H9 (cell line): ENCODE data around the gene ZFTA. TPM values are rescaled to one million over a fixed set of nuclear protein-coding genes. Genes with fewer than 3 reads are reported as not detected.
A peak's percentile ranks its signal among the peaks of the same experiment; 100 is the strongest.

Experiments used
- DNase-seq: peaks from one replicate; pipeline ENCODE4 v3.0.0-alpha.2; 2017
- H2AFZ ChIP-seq: one replicate; pipeline ENCODE4 v1.6.1; 2013; ENCODE audit warnings: mild to moderate bottlenecking, low read length, control low read depth, moderate library complexity
- H2AK5ac ChIP-seq: 2 replicates; pipeline ENCODE4 v1.6.1; 2013; ENCODE audit warnings: low read length, control low read depth, mixed read lengths; ENCODE audit not compliant: insufficient read length
- H2BK120ac ChIP-seq: one replicate; pipeline ENCODE4 v1.6.1; 2013; ENCODE audit warnings: low read depth, mild to moderate bottlenecking, low read length, control low read depth, inconsistent platforms; ENCODE audit not compliant: poor library complexity, severe bottlenecking
- H2BK12ac ChIP-seq: 2 replicates; pipeline ENCODE4 v1.6.1; 2013; ENCODE audit warnings: low read length, control low read depth, mixed read lengths, low read depth; ENCODE audit not compliant: insufficient read length
- H2BK15ac ChIP-seq: 2 replicates; pipeline ENCODE4 v1.6.1; 2013; ENCODE audit warnings: low read depth, low read length, control low read depth
- H2BK20ac ChIP-seq: one replicate; pipeline ENCODE4 v1.6.1; 2013; ENCODE audit warnings: low read depth, mild to moderate bottlenecking, low read length, control low read depth, inconsistent platforms; ENCODE audit not compliant: poor library complexity, severe bottlenecking
- H2BK5ac ChIP-seq: 2 replicates; pipeline ENCODE4 v1.6.1; 2013; ENCODE audit warnings: low read length, control low read depth, mixed read lengths; ENCODE audit not compliant: insufficient read length
- H3K14ac ChIP-seq: 2 replicates; pipeline ENCODE4 v1.6.1; 2013; ENCODE audit warnings: low read length, control low read depth; ENCODE audit not compliant: insufficient read depth
- H3K18ac ChIP-seq: 2 replicates; pipeline ENCODE4 v1.6.1; 2013; ENCODE audit warnings: low read depth, mild to moderate bottlenecking, mixed read lengths, low read length, control low read depth; ENCODE audit not compliant: insufficient read length
- H3K23ac ChIP-seq: 2 replicates; pipeline ENCODE4 v1.6.1; 2013; ENCODE audit warnings: low read length, control low read depth, mixed read lengths, low read depth; ENCODE audit not compliant: insufficient read length
- H3K23me2 ChIP-seq: 2 replicates; pipeline ENCODE4 v1.6.1; 2013; ENCODE audit warnings: low read depth, mild to moderate bottlenecking, mixed read lengths, low read length, control low read depth; ENCODE audit not compliant: insufficient read length, poor library complexity, severe bottlenecking
- H3K27ac ChIP-seq: 2 replicates; pipeline ENCODE4 v1.5.1; 2013; ENCODE audit warnings: low read length, control low read depth, mixed read lengths, low read depth; ENCODE audit not compliant: insufficient read length
- H3K27me3 ChIP-seq: 2 replicates; pipeline ENCODE4 v1.6.1; 2013; ENCODE audit warnings: low read length, control low read depth, inconsistent platforms; ENCODE audit not compliant: insufficient read depth
- H3K4ac ChIP-seq: 2 replicates; pipeline ENCODE4 v1.6.1; 2013; ENCODE audit warnings: low read depth, mild to moderate bottlenecking, control low read depth, inconsistent platforms, low read length, moderate library complexity
- H3K4me1 ChIP-seq: 2 replicates; pipeline ENCODE4 v1.6.1; 2013; ENCODE audit warnings: low read length, control low read depth, inconsistent platforms; ENCODE audit not compliant: insufficient read depth
- H3K4me2 ChIP-seq: 2 replicates; pipeline ENCODE4 v1.6.1; 2013; ENCODE audit warnings: low read length, control low read depth, mixed read lengths; ENCODE audit not compliant: insufficient read length, insufficient read depth
- H3K56ac ChIP-seq: 2 replicates; pipeline ENCODE4 v1.6.1; 2013; ENCODE audit warnings: low read depth, mild to moderate bottlenecking, mixed read lengths, low read length, control low read depth; ENCODE audit not compliant: insufficient read length
- H3K79me1 ChIP-seq: 2 replicates; pipeline ENCODE4 v1.6.1; 2013; ENCODE audit warnings: low read depth, mild to moderate bottlenecking, moderate library complexity, low read length, control low read depth, inconsistent platforms; ENCODE audit not compliant: insufficient read depth, poor library complexity, severe bottlenecking
- H3K79me2 ChIP-seq: 2 replicates; pipeline ENCODE4 v1.6.1; 2013; ENCODE audit warnings: low read length, control low read depth, inconsistent platforms; ENCODE audit not compliant: insufficient read depth
- H3K9ac ChIP-seq: 2 replicates; pipeline ENCODE4 v1.6.1; 2013; ENCODE audit warnings: low read length, control low read depth, mixed read lengths; ENCODE audit not compliant: insufficient read length; ENCODE audit errors: extremely low read depth
- H3K9me3 ChIP-seq: one replicate; pipeline ENCODE4 v1.6.1; 2013; ENCODE audit warnings: low read depth, low read length, inconsistent platforms; ENCODE audit not compliant: control insufficient read depth
- H3T11ph ChIP-seq: one replicate; pipeline ENCODE4 v1.6.1; 2013; ENCODE audit warnings: mild to moderate bottlenecking, low read length, control low read depth, inconsistent platforms
- H4K20me1 ChIP-seq: one replicate; pipeline ENCODE4 v1.6.1; 2013; ENCODE audit not compliant: control insufficient read depth, insufficient read length, insufficient read depth
- H4K5ac ChIP-seq: 2 replicates; pipeline ENCODE4 v1.6.1; 2013; ENCODE audit warnings: low read depth, mild to moderate bottlenecking, mixed read lengths, low read length, control low read depth; ENCODE audit not compliant: insufficient read length
- H4K8ac ChIP-seq: replicated peaks from 2 replicates; pipeline ENCODE4 v1.6.1; 2013; ENCODE audit warnings: low read length, control low read depth, mixed read lengths, low read depth; ENCODE audit not compliant: insufficient read length
- H4K91ac ChIP-seq: 2 replicates; pipeline ENCODE4 v1.6.1; 2013; ENCODE audit warnings: low read depth, mild to moderate bottlenecking, moderate library complexity, mixed read lengths, low read length, control low read depth; ENCODE audit not compliant: insufficient read length
- H3K27ac Mint-ChIP-seq, 3 experiments: 2 replicates in 2 of 3; 3 replicates in 1 of 3; pipeline ENCODE4 v1.8.0; 2020 to 2021; ENCODE audit warnings: mixed read lengths in 3 of 3, mild to moderate bottlenecking in 1 of 3, moderate library complexity in 1 of 3
- H3K27me3 Mint-ChIP-seq: 2 replicates; pipeline ENCODE4 v1.8.0; 2021; ENCODE audit warnings: low read depth, mild to moderate bottlenecking, moderate library complexity, mixed read lengths
- H3K36me3 Mint-ChIP-seq, 3 experiments: 2 replicates in 2 of 3; 3 replicates in 1 of 3; pipeline ENCODE4 v1.8.0; 2020 to 2021; ENCODE audit warnings: low read depth in 3 of 3, mixed read lengths in 3 of 3; ENCODE audit not compliant: insufficient read depth in 1 of 3
- H3K4me1 Mint-ChIP-seq, 2 experiments: 2 replicates each; pipeline ENCODE4 v1.8.0; 2020; ENCODE audit warnings: mixed read lengths in 2 of 2
- H3K4me3 Mint-ChIP-seq, 2 experiments: 2 replicates in 1 of 2; 3 replicates in 1 of 2; pipeline ENCODE4 v1.8.0; 2020 to 2021; ENCODE audit warnings: mild to moderate bottlenecking in 2 of 2, mixed read lengths in 2 of 2, moderate library complexity in 1 of 2
- H3K9me3 Mint-ChIP-seq, 2 experiments: 2 replicates in 1 of 2; 3 replicates in 1 of 2; pipeline ENCODE4 v1.8.0; 2020; ENCODE audit warnings: mild to moderate bottlenecking in 2 of 2, mixed read lengths in 2 of 2, moderate library complexity in 1 of 2
- WGBS: extraction: QIAGEN DNeasy Blood & Tissue Kit; methylation state at CpG from one replicate; pipeline ENCODE4 v1.1.7; 2013; ENCODE audit warnings: missing lambda C conversion rate, low lambda C conversion rate, mixed read lengths; ENCODE audit not compliant: insufficient read length; ENCODE audit errors: extremely low coverage; 5-methylcytosine and 5-hydroxymethylcytosine counted together
- total RNA-seq: library from RNA; stranded (reverse); gene quantifications from 2 replicates; pipeline ENCODE4 v1.2.1, GENCODE V29; 2021
- TF ChIP-seq, protein P1 (sequence below): fragments of 200-600 bp; sonication (generic); conservative IDR thresholded peaks from 3 replicates; pipeline ENCODE4 v1.8.0; 2021; ENCODE audit warnings: antibody characterized with exemption, mild to moderate bottlenecking

The ZFTA gene
- total RNA-seq, 1 experiment from 2014 or later: 48.2 TPM

DNA sequence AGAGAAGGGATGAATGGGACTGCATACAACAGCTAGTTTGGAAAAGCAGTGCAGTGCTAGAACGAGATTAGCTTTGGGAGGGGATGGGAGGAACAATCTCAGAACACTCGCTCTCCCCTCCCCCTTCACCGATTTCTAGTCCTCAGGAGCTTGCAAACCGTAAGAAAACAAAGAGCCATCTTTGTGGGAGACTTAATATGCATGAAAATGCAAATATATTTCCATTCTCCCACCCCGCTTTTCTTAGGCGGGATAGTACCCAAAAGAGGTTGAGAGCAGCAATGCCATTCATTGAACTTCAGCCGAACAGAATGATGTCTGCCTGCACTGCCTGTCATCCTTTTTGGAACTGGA, 45.8 kb upstream of the ZFTA start:
- TF ChIP-seq, protein P1, sequence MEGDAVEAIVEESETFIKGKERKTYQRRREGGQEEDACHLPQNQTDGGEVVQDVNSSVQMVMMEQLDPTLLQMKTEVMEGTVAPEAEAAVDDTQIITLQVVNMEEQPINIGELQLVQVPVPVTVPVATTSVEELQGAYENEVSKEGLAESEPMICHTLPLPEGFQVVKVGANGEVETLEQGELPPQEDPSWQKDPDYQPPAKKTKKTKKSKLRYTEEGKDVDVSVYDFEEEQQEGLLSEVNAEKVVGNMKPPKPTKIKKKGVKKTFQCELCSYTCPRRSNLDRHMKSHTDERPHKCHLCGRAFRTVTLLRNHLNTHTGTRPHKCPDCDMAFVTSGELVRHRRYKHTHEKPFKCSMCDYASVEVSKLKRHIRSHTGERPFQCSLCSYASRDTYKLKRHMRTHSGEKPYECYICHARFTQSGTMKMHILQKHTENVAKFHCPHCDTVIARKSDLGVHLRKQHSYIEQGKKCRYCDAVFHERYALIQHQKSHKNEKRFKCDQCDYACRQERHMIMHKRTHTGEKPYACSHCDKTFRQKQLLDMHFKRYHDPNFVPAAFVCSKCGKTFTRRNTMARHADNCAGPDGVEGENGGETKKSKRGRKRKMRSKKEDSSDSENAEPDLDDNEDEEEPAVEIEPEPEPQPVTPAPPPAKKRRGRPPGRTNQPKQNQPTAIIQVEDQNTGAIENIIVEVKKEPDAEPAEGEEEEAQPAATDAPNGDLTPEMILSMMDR: no peak
- H3K14ac ChIP-seq: peak overlapping the region; percentile 77
- Mint-ChIP-seq H3K9me3 (no peaks in the 10 kb centered on the region), H3K27ac (peak overlapping the region in 2 of 3 experiments; percentile 40 to 68; a peak in 2 of 7 replicates), H3K4me3 (peak overlapping the region; percentile 86 to 92), H3K36me3 (peaks cover 28 to 46% (median 42%) of the 10 kb centered on the region in 3 experiments; a peak in 6 of 7 replicates), H3K4me1 (peaks cover 34 to 35% of the 10 kb centered on the region in 2 experiments), H3K27me3 (peaks cover 8% of the 10 kb centered on the region; the same call in 1 of the 2 replicates)
- peak overlapping the region; percentile 84 for H3K9ac ChIP-seq
- H2BK5ac ChIP-seq: no peak overlapping the region
- H4K20me1 ChIP-seq: peaks cover 3% of the 10 kb centered on the region
- H2BK12ac ChIP-seq: no peak overlapping the region
- peaks cover 7% of the 10 kb centered on the region for H3K79me1 ChIP-seq
- no peak overlapping the region for H4K5ac ChIP-seq
- H4K8ac ChIP-seq: no peak overlapping the region
- H2BK20ac ChIP-seq: no peak overlapping the region
- H3K27ac ChIP-seq: no peak overlapping the region
- H2AK5ac ChIP-seq: no peak overlapping the region
- peak overlapping the region; percentile 99 for H3K4me2 ChIP-seq
- no peak overlapping the region for H3K4ac ChIP-seq
- peaks cover 3% of the 10 kb centered on the region; the same call in 1 of the 2 replicates for H3K4me1 ChIP-seq
- H3K79me2 ChIP-seq: peaks cover 20% of the 10 kb centered on the region
- H3K56ac ChIP-seq: no peak overlapping the region
- H3K18ac ChIP-seq: no peak overlapping the region
- H3T11ph ChIP-seq: no peak overlapping the region
- no CpG with 5 or more reads among the region's 7 CpGs for WGBS
- H2AFZ ChIP-seq: no peak overlapping the region
- no peaks in the 10 kb centered on the region for H3K27me3 ChIP-seq
- no peak for DNase-seq
- H4K91ac ChIP-seq: no peak overlapping the region
- no peaks in the 10 kb centered on the region for H3K9me3 ChIP-seq
- peaks cover 10% of the 10 kb centered on the region for H3K23me2 ChIP-seq
- H2BK15ac ChIP-seq: no peak overlapping the region
- no peak overlapping the region for H3K23ac ChIP-seq
- no peak overlapping the region for H2BK120ac ChIP-seq
